Sigmoid colon (tissue), 7 donors: ENCODE data around the gene TOPORS. TPM values are rescaled to one million over a fixed set of nuclear protein-coding genes. Genes with fewer than 3 reads are reported as not detected.

ENCODE experiments used
- DNase-seq: peaks from one replicate; pipeline ENCODE4 v3.0.0-alpha.2; 2019
- H3K27ac ChIP-seq, 4 donors: fragments of 200-600 bp; sonication (generic); one replicate each; pipeline ENCODE4 v1.5.1; 2016 to 2019; ENCODE audit warnings: mild to moderate bottlenecking in 1 of 4
- H3K27me3 ChIP-seq, 3 donors: fragments of 200-600 bp; sonication (generic); one replicate each; pipeline ENCODE4 v1.5.1; 2019; ENCODE audit warnings: mild to moderate bottlenecking in 1 of 3
- H3K36me3 ChIP-seq, 4 donors: fragments of 200-600 bp; sonication (generic); one replicate each; pipeline ENCODE4 v1.5.1; 2016 to 2019
- H3K4me1 ChIP-seq, 4 donors: fragments of 200-600 bp; sonication (generic); one replicate each; pipeline ENCODE4 v1.5.1; 2017 to 2019
- H3K4me3 ChIP-seq, 4 donors: fragments of 200-600 bp; sonication (generic); one replicate each; pipeline ENCODE4 v1.5.1; 2017 to 2019; ENCODE audit warnings: mild to moderate bottlenecking in 2 of 4, moderate library complexity in 1 of 4
- H3K9me3 ChIP-seq, 4 donors: fragments of 200-600 bp in 3 of 4; sonication (generic) in 3 of 4; one replicate each; pipeline versions ENCODE4 v1.5.1 to v1.6.1; 2013 to 2019
- EP300 ChIP-seq, 4 donors: sonication (generic); formaldehyde crosslinking; IDR thresholded peaks; one replicate each; pipeline ENCODE4 v1.6.1; 2017; ENCODE audit warnings: antibody characterized with exemption in 4 of 4
- POLR2A ChIP-seq, 2 donors: fragments of 450-650 bp; IDR thresholded peaks; one replicate each; pipeline ENCODE4 v1.6.1; 2016; ENCODE audit warnings: antibody characterized with exemption in 2 of 2, mild to moderate bottlenecking in 2 of 2, moderate library complexity in 2 of 2
- POLR2AphosphoS5 ChIP-seq, 4 donors: sonication (generic); formaldehyde crosslinking; IDR thresholded peaks; one replicate each; pipeline ENCODE4 v1.6.1; 2017; ENCODE audit warnings: antibody characterized with exemption in 4 of 4
- WGBS, 2 donors: extraction: QIAGEN DNeasy Blood & Tissue Kit; methylation state at CpG; one replicate each; pipeline ENCODE4 v1.1.7; 2013; 5-methylcytosine and 5-hydroxymethylcytosine counted together
- intact Hi-C: fragments of 100-400 bp; cut with DNase I; formaldehyde crosslinking; loops from one replicate; pipeline ENCODE4 v1.15.1; 2023
- polyA plus RNA-seq, 3 donors: library from polyadenylated mRNA; stranded (reverse); fragments of 200-250 nt; gene quantifications; one replicate each; pipeline ENCODE4 v1.2.3, GENCODE V29; 2013
- total RNA-seq, 4 donors: library from RNA; depleted of rRNA; stranded (reverse); fragments of >200 nt; gene quantifications; one replicate each; pipeline ENCODE4 v1.1.0, GENCODE V29; 2016
- TF ChIP-seq, protein P1 (sequence below), 4 experiments: fragments of 450-650 bp in 3 of 4; fragments of 200-600 bp in 1 of 4; IDR thresholded peaks; one replicate each; pipeline ENCODE4 v1.5.1; 2016 to 2019; ENCODE audit warnings: antibody characterized with exemption in 4 of 4, mild to moderate bottlenecking in 3 of 4, moderate library complexity in 2 of 4
- donor health status: healthy with polysubstance abuse.
- donor health status: Bipolar disorder and iron deficiency.
- donor health status: healthy.

Gene TOPORS
- total and polyA plus RNA-seq, 7 donors: 7.7 to 27.5 (median 23.5) TPM

DNA sequence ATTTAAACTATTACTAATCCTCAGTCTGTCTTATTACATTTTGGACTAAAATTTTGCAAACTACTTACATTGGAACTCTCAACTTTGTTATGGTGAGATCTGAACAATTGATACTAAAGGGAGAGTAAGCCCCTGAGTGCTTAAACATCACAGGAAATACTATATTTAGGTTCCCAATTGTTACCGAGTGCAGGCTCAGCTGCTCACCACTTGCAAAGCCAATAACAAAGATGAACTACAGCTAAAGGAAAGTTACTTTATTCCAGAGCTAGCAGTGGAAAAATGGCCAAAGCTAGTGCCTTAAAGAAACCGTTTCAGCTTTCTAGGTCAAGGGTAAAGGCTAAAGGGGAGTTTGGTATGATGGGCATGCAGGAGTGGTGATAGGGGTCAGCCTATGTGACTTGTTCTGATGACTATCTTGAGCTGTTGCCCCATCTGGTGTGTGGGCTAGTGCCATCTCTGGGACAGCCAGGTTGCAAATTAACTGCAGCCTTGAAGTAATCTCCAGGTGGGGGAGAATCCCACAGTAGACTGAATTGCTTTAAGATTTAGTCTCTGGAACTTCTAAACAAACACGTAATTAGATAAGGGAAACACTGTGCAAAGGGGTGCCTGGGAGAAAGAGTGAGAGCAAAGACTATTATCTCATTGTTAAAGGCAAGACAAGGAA is 28.4 kb upstream of the TOPORS start:
- H3K36me3 ChIP-seq: no peaks in the 10 kb centered on the region
- no peak overlapping the region for H3K4me3 ChIP-seq
- H3K4me1 ChIP-seq: peaks cover 0 to 8% (median 0%) of the 10 kb centered on the region in 4 donors
- no peak for TF ChIP-seq POLR2AphosphoS5 (IDR thresholded peaks at IDR 0.05)
- no peak for TF ChIP-seq POLR2A (IDR thresholded peaks at IDR 0.05)
- TF ChIP-seq, protein P1, sequence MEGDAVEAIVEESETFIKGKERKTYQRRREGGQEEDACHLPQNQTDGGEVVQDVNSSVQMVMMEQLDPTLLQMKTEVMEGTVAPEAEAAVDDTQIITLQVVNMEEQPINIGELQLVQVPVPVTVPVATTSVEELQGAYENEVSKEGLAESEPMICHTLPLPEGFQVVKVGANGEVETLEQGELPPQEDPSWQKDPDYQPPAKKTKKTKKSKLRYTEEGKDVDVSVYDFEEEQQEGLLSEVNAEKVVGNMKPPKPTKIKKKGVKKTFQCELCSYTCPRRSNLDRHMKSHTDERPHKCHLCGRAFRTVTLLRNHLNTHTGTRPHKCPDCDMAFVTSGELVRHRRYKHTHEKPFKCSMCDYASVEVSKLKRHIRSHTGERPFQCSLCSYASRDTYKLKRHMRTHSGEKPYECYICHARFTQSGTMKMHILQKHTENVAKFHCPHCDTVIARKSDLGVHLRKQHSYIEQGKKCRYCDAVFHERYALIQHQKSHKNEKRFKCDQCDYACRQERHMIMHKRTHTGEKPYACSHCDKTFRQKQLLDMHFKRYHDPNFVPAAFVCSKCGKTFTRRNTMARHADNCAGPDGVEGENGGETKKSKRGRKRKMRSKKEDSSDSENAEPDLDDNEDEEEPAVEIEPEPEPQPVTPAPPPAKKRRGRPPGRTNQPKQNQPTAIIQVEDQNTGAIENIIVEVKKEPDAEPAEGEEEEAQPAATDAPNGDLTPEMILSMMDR (IDR thresholded peaks at IDR 0.05): no peak
- no peak for TF ChIP-seq EP300 (IDR thresholded peaks at IDR 0.05)
- H3K27me3 ChIP-seq: no peaks in the 10 kb centered on the region
- no peaks in the 10 kb centered on the region for H3K9me3 ChIP-seq
- no peak for DNase-seq
- WGBS, 2 donors: 9 to 22% methylated on average over 3 of the region's 3 CpGs
- intact Hi-C loops: no loop called here
- H3K27ac ChIP-seq: no peak overlapping the region

- 15 to 22% methylated on average over 4 of the region's 4 CpGs for WGBS, 2 donors
- TF ChIP-seq, protein P1 (IDR thresholded peaks at IDR 0.05): peak; percentile 43 to 91 (median 78)
- TF ChIP-seq EP300 (IDR thresholded peaks at IDR 0.05) (no peak), POLR2AphosphoS5 (IDR thresholded peaks at IDR 0.05) (no peak), POLR2A (IDR thresholded peaks at IDR 0.05) (no peak)
- H3K4me1 ChIP-seq: peaks cover 0 to 8% (median 0%) of the 10 kb centered on the region in 4 donors
- H3K36me3 ChIP-seq: no peaks in the 10 kb centered on the region
- H3K9me3 ChIP-seq: no peaks in the 10 kb centered on the region
- intact Hi-C loops: loop anchor here (1.0 to 10.0 kb wide), 2 partner anchors 202 to 585 kb away; partner anchors contain the start of gene B4GALT1
- H3K27me3 ChIP-seq: no peaks in the 10 kb centered on the region
- H3K4me3 ChIP-seq: peak overlapping the region in 1 of 4 donors; percentile 6
- DNase-seq: peak; percentile 77
- H3K27ac ChIP-seq: no peak overlapping the region
Observed at GRCh38 chr9:32579706-32580331, 27.4 kb upstream of the TOPORS start.

DNA sequence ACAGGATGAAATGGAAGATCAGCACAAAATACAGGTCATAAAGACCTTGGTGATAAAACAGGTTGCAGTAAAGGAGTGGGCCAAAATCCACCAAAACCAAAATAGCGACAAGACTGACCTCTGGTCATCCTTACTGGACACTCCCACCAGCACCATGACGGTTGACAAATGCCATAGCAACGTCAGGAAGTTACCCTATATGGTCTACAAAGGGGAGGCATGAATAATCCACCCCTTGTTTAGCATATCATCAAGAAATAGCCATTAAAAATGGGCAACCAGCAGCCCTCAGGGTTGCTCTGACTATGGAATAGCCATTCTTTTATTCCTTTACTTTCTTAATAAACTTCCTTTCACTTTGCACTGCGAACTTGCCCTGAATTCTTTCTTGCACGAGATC is 26.6 kb upstream of the TOPORS start:
- H3K4me1 ChIP-seq: peaks cover 0 to 9% (median 0%) of the 10 kb centered on the region in 4 donors
- H3K4me3 ChIP-seq: peak overlapping the region in 1 of 4 donors; percentile 6
- H3K9me3 ChIP-seq: no peaks in the 10 kb centered on the region
- H3K27ac ChIP-seq: no peak overlapping the region
- TF ChIP-seq EP300 (IDR thresholded peaks at IDR 0.05): no peak
- TF ChIP-seq POLR2A (IDR thresholded peaks at IDR 0.05): no peak
- no peak for TF ChIP-seq POLR2AphosphoS5 (IDR thresholded peaks at IDR 0.05)
- TF ChIP-seq, protein P1 (IDR thresholded peaks at IDR 0.05): no peak
- no peaks in the 10 kb centered on the region for H3K27me3 ChIP-seq
- 48 to 70% methylated on average over 5 of the region's 5 CpGs for WGBS, 2 donors
- H3K36me3 ChIP-seq: no peaks in the 10 kb centered on the region
- no peak for DNase-seq
- intact Hi-C loops: loop anchor here (1.0 to 10.0 kb wide), 2 partner anchors 201 to 586 kb away; partner anchors contain the start of gene B4GALT1

DNA sequence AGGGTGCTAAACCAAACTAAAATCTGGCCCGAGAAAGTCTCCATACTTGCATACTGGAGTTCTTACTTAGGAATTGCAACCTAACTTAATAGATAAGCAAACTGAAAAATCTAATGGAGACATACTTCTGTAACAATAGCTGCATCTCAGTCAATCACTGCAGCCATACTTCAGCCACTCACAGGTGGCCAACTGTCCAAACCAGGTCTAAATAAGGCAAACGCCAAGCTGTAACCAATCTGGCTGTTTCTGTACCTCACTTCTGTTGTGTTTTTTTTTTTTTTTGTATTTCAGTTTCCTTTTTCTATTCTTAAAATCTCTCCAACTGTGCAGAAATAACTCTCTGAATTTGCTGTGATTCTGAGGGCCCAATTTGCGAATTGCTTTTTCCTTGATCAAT is 24.9 kb upstream of the TOPORS start:
- TF ChIP-seq, protein P1 (IDR thresholded peaks at IDR 0.05): no peak
- 83 to 88% methylated on average over 3 of the region's 3 CpGs for WGBS, 2 donors
- DNase-seq: no peak
- no peaks in the 10 kb centered on the region for H3K9me3 ChIP-seq
- H3K36me3 ChIP-seq: no peaks in the 10 kb centered on the region
- H3K4me3 ChIP-seq: no peak overlapping the region
- H3K27ac ChIP-seq: no peak overlapping the region
- H3K27me3 ChIP-seq: no peaks in the 10 kb centered on the region
- intact Hi-C loops: loop anchor here (10.0 kb wide), 1 partner anchor 587 kb away; the partner anchor contains the start of gene B4GALT1
- peaks cover 0 to 17% (median 6%) of the 10 kb centered on the region in 4 donors for H3K4me1 ChIP-seq
